Stimulated activated CD4-positive, alpha-beta T cell treated with anti-CD3 and anti-CD28 coated beads, Interleukin-4, amount 100 ng/mL, for 1 hour (primary cell): ENCODE results near the gene ROBO1.

Source experiments
- DNase-seq: peaks from one replicate; pipeline ENCODE4 v3.0.0-alpha.2; 2020

Gene ROBO1

DNA sequence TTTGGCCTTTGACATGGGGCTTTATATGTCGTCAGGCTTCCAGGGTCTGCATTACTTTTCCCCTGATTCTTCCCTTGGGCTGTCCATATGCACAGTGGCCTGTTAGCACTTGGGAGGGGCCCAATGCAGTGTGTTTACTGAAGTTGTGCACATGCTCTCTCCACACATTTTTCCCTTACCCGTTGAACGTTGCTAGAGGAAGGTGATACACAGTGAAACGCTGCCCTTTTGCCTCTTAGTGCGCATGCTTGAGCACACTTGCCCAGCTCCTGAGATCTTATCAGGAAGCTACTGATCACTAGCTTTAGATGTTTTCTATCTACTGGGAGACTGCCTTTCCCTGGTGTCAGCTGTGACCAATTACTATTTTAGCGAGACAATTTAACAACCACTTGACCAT, 1198.0 kb downstream of the ROBO1 start:
- no peak for DNase-seq

- no peak for DNase-seq
These were observed 1202.1 kb downstream of the ROBO1 start for GRCh38 chr3:78565712-78566111.

- no peak for DNase-seq
These were observed 1205.5 kb downstream of the ROBO1 start for GRCh38 chr3:78562328-78562727.
